ENCODE results near the gene SLC25A46.
"Not testable (repeated sequence)": the region's sequence is repeated elsewhere in the genome, so short reads cannot be mapped to it uniquely, and the experiment has no call there.

The SLC25A46 gene

DNA sequence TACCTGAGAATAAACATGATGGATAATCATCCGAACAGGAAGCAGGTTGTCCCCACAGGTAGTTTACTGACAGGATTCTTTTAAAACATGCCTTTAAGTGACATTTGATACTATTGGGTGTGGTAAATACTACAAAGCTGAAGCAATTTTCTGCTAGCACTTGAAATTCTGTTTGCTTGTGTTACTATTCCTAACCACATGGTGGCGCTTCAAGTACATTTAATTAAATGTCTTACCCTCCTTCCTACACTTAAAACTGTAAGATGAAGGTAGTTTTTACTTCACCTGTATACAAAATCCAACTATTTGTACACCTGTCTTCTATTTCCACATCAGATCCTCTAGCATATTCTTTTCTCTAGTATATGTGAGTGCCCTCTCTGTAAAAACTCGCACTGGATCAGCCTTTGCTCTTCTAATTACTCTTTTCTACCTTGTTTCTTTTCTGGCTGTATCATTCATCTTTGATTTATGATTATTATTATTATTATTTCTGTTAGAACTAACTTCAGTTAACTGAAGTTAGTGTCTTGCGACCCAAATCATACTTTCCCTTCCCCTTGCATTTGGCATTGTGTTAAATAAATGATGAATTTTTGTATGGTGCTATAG is 18.4 kb downstream of the SLC25A46 start:
- DNase-seq, result no peak

GRCh38 chr5:110760158-110760557 is 21.4 kb downstream of the SLC25A46 start:
- no peak for DNase-seq

GRCh38 chr5:110768138-110768860 is 29.5 kb downstream of the SLC25A46 start:
- no peak for DNase-seq

- DNase-seq, result no peak
Measured at GRCh38 chr5:110769000-110769681, 30.3 kb downstream of the SLC25A46 start.

DNA sequence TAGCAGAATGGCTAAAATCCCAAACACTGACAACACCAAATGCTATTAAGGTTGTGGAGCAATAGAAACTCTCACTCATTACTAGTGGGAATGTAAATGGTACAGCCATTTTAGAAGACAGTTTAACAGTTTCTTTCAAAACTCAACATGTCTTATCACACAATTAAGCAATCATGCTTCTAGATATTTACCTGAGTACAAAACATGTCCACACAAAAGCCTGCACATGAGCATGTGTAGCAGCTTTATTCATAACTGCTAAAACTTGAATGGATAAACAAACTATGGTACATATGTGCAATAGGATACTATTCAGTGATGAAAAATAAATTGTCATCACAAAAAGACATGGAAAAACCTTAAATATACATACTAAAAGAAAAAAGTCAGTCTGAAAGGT is 31.5 kb downstream of the SLC25A46 start:
- no peak for DNase-seq

DNA sequence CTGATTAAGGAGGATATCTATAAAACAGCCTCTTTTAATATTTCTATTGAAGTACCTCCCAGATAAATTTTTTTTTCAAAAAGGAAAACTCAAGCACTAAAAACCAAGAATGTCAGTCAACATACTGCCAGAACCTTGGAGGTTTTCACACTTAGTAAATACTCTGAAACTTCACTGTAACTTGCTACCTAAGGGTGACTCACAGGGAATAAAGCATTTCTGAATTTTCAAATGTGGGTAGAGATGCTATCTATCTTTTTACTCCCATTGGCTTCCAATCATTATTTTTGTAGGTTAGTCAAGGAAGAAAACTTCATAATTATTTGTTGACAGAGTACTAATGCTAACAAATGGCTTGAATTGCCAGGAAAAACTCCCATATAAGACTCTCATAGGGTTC is 46.1 kb downstream of the SLC25A46 start:
- DNase-seq, result no peak

DNA sequence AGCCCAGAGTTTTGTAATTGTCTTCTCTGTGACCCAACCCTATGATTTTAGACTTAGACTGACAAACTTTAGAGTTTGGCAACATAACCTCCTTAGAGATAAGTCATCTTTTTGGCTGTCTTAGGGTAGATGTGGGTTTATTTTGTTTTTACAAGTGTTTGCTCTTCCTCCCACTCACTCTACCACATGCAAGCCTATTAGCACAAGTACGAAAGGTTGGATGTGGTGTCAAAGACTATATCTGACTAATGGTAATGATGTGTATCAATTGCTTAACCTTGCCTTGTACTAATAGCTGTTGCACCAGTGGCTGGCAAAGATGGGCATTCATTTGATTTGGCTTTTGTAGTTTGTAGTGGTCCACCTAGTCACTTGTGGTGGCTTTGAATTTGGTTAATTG is 46.5 kb downstream of the SLC25A46 start:
- DNase-seq, result no peak

GRCh38 chr5:110788006-110788405 is 49.2 kb downstream of the SLC25A46 start:
- DNase-seq, result not testable (repeated sequence)

- DNase-seq, result no peak
Measured at GRCh38 chr5:110790673-110791072, 51.9 kb downstream of the SLC25A46 start.

DNA sequence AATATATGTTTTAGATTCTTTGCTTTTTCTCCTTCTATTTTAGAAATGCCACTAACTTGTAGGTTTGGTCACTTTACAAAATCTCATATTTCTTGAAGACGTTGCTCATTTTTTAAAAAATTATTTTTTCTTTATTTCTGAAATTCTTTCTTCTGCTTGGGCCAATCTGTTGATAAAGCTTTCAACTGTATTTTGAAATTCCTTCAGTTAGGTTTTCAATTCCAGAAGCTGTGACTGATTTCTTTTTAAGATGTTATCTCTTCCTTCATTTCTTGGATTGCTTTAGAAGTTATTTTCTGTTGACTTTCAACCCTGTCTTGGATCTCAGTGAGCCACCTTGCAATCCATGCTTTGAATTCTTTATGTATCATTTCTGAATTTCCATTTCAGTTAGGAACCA is 64.2 kb downstream of the SLC25A46 start:
- DNase-seq, result no peak

- DNase-seq, result no peak
Measured at GRCh38 chr5:110803467-110804326, 64.9 kb downstream of the SLC25A46 start.

DNA sequence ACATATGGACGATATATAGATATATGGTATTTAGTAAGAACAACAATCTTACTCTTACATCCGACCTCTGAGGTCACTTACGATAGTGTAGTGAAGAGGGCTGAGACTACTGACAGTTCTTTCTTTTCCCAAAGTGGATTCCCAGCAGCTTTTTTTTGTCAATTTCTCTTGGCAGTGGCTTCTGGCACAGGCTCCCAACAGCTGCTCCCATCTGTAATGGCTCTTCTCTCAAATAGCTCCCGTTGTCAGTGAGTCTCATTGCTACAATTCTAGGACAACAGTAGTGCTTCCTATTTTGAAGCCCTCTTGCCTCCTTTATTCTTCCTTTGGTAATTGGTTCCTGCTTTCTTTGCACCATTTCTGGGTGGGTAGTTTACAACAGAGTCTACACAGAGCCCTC is 68.4 kb downstream of the SLC25A46 start:
- no peak for DNase-seq

DNA sequence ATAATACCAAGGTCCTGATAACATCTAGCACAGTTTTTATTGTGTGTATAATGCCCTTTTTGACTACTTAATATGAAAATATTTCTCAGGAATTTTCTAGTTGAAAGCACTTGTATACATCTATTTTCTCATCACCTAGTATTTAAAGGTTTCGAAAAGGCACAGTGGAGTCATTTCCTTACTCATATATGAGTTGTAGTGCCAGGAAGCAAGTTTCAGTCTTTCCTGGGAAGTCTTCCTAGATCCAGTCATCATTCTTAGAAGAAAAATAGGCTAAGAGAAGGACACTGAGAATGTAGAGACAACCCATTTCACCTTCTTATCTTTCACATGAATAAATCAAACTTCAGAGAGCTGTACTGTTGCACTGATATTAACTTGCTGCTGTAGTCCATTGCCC is 70.2 kb downstream of the SLC25A46 start:
- no peak for DNase-seq
